GM18868 (cell line): ENCODE results near the gene TTBK2.
A peak's percentile ranks its signal among the peaks of the same experiment; 100 is the strongest.
"Not testable (repeated sequence)": the region's sequence is repeated elsewhere in the genome, so short reads cannot be mapped to it uniquely, and the experiment has no call there.

Source experiments
- ATAC-seq: cut with Tn5 transposase; IDR thresholded peaks from one replicate; pipeline ENCODE4 v1.9.1; 2021; ENCODE audit warnings: mild to moderate bottlenecking, moderate library complexity; ENCODE audit not compliant: unreplicated experiment

The TTBK2 gene

DNA sequence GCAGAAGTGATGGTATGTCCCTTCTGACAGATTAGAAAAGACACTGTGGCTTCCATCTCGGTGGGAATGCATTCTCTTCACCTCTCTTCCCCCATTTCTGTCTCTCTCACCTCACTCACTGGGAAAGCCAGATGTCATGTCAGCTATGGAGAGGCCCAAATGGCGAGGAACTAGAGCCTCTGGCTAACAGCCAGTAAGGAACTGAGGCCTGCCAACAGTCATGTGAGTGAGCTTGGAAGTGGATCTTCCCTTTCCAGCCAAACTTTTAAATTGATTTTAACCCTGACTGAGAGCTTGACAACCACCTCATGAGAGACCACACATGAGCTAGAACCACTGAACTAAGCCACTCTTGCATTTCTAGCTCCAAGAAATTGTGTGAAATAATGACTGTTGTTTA, 148.4 kb downstream of the TTBK2 start:
- ATAC-seq, result no peak

DNA sequence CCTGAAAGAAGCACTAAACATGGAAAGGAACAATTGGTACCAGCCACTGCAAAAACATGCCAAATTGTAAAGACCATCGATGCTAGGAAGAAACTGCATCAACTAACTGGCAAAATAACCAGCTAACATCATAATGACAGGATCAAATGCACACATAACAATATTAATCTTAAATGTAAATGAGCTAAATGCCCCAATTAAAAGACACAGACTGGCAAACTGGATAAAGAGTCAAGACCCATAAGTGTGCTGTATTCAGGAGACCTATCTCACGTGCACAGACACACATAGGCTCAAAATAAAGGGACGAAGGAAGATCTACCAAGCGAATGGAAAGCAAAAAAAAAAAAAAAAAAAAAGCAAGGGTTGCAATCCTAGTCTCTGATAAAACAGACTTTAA, 154.5 kb downstream of the TTBK2 start:
- not testable (repeated sequence) for ATAC-seq

DNA sequence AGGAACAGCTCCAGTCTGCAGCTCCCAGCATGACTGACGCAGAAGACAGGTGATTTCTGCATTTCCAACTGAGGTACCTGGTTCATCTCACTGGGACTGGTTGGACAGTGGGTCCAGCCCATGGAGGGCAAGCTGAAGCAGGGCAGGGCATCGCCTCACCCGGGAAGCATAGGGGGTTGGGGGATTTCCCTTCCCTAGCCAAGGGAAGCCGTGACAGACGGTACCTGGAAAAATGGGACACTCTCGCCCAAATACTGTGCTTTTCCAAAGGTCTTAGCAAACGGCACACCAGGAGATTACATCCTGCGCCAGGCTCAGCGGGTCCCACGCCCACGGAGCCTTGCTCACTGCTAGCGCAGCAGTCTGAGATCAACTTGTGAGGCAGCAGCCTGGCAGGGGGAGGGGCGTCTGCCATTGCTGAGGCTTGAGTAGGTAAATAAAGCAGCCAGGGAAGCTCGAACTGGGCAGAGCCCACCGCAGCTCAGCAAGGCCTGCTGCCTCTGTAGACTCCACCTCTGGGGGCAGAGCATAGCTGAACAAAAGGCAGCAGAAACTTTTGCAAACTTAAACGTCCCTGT, 156.3 kb downstream of the TTBK2 start:
- ATAC-seq, result not testable (repeated sequence)

DNA sequence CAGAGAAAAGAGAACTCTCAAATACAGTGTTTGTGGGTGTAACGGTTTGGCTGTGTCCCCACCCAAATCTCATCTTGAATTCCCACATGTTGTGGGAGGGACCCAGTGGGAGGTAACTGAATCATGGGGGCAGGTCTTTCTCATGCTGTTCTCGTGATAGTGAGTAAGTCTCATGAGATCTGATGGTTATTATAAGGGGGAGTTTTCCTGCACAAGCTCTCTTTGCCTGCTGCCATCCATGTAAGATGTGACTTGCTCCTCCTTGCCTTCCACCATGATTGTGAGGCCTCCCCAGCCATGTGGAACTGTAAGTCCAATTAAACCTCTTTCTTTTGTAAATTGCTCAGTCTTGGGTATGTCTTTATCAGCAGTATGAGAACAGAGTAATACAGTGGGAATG, 158.8 kb downstream of the TTBK2 start:
- ATAC-seq, result not testable (repeated sequence)

DNA sequence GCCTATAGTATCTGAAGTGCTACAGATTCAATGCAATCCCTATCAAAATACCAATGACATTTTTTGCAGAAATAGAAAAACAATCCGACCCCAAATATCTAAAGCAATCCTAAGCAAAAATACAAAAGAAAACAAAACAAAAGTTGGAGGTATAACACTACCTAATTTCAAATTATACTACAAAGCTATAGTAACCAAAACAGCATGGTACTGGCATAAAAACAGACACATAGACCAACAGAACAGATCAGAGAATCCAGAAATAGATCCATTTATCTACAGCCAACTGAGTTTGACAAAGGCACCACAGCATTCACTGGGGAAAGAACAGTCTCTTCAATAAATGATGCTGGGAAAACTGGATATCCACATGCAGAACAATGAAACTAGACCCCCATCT, 159.8 kb downstream of the TTBK2 start:
- ATAC-seq, result no peak

DNA sequence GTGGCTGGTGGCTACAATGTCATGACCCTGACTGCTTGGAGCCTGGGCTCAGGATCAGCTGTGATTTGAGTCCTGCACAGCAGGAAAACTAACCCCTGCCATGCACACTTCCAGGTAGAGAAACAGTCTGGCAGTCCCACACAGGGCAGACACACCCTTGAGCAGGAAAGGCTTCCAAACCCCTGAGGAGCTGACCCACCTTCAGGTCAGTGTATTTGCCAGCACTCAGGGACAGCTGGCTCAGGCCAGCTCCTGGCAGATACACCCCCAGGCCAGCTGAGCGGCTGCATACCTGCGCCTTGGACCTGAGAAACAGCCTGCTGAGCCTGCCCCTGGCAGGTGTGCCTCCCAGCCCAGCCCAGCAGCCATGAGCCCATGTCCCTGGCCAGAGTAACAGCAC, 161.5 kb downstream of the TTBK2 start:
- ATAC-seq, result no peak

DNA sequence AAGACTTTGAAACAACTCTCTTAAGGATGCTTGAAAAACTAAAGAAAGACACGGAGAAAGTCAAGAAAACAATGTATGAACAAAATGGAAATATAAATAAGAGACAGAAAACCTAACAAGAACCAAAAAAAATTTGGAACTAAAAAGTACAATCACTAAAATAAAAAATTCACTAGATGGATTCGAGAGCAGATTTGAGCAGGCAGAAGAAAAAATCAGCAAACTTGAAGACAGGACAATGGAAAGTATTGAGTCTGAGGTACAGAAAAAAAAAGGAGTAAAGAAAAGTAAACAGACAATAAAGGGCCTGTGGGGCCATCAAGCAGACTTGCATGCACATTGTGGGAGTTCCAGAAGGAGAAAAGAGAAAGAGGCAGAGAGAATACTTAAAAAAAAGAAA, 170.3 kb downstream of the TTBK2 start:
- ATAC-seq, result no peak

DNA sequence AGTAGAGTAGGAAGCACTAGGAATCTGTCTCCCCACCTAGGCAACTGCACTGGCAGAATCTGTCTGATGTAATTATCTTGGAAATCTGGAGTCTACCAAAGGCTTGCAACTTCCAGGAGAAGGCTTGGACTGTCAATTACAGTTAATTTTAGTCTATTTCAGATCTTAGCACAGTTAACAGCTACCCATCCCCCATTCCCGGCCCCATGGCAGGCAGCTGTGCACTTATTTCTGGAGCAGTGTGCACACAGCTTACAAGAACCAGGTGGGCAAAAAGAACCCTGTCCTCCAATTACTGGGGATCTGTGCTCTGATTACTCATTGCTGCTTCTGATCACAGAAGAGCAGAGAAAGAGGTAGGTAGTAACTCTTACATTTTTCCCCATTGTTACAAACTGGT, 171.3 kb downstream of the TTBK2 start:
- no peak for ATAC-seq

DNA sequence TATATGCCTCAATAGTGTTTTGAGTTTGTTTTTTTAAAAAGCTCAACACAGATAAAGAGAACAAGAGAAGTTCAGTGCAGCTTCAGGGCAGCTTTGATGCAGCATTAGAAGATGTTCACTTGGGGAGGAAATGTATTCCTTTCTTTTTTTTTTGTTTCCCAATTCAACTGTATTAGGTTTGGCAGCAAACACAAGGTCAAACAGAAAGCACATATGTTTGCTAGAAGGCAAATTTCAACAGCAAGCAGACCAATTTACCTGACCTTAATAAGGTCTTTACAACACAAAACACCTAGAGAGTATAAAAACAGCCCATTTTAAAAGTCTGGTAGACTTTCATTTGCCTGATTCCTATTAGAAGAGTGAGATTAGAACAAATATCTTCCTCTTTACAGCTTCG, 176.4 kb downstream of the TTBK2 start:
- ATAC-seq, result no peak

DNA sequence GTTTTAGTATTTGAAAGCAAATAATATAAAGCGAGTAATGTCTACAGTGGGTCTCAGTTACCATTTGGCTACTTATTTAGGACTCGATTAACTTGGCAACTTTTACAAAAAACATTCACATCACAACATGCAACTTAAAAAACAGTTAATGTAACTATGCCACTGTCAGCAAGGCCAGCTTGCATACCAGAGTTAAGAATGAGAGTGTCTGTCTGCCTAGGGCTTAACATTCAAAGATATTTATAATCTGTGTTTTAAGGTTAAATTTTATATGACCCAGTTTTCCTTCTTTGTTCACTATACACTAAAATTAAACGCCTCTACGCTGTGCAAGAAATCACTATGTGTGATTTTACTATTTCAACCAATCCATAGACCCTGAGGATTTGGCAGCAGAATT, 178.4 kb downstream of the TTBK2 start:
- ATAC-seq, result no peak

DNA sequence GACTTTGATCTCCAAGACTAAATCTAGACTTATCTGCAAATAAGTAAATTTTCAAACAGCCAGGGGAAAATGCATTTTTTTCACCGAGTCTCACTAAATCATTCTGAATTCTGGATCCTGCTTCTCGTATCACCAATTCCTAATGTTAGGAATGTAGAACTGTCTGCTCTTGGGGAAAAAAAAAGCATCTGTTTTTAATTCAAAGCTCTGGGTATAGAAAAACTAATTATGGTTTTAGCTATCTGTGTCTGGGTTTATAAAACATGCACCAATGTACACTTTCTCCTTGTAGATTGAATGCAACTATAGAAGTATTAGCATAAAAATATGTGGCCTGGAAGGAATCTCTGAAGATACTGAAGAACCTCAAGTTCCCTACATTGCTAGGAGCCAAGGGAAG, 178.9 kb downstream of the TTBK2 start:
- no peak for ATAC-seq

DNA sequence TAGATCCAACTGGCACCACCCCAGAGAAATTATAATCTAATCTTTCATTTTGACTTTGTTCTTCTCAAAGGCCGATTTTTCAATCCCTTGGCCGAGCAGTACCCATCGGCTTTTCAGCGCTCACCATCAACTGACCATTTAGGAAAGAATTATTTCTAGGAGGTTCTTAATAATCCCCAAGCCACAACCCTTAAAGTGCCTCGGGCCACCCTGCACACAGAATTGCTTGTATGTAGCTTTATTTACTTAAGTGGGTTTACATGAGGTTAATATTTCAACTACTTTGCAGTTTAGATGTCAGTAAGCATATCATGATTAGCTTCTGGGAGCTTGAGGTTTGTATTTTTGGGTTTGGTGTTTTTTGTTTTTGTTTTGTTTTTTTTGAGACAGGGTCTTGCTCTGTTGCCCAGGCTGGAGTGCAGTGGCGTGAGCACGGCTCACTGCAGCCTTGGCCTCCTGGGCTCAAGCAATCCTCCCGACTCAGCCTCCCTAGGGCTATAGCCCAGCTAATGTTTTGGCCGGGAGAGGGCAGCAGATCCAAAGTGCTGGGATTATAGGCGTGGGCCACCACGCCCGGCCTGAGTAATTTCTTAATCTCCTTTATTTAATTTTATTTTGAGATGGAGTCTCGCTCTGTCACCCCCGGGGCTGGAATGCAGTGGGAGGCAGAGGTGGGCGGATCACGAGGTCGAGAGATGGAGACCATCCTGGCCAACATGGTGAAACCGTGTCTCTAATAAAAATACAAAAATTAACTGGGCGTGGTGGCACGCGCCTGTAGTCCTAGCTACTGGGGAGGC, 182.8 kb downstream of the TTBK2 start:
- ATAC-seq, result no peak

DNA sequence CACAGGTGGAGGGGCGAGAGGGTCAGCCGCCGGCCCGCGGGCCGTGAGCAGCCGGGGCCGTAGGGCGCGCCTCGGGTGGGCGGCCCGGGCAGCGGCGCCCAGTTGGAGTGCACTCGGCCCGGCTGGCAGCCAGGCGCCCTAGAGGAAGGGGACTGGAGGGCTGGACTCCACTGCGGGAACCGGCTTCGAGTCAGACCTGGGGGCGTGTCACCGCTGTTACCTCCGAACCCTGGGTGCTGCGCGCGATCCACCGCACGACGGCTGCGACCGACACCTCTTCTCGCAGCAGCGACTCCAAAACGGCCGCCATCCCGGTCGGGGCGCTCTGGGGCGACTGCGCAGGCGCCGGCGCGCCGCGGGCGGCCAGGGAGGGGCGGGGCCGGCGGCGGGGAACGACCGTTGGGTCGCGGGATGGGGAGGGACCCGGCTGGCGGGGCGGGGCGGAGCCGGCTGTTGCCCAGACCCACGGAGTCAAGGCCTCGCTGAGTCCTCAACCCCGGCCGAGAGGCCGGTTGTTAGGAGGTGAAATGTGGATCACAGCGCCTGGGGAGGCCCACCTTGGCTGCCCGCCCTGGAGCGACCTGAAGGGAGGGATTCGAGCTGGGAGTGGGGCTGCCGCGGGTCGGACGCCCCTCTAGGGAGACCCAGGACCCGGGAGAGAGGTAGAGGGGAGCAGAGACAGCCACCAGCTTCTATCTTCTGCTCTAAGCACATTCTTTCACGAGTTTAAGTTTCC, 183.6 kb downstream of the TTBK2 start, which contains the start of gene CDAN1:
Gene CDAN1, minus strand, starts transcription at position 336 of the 736 bp plus-strand sequence. Its CDS starts 26 bp downstream, at position 310.
- peak; percentile 87 for ATAC-seq

DNA sequence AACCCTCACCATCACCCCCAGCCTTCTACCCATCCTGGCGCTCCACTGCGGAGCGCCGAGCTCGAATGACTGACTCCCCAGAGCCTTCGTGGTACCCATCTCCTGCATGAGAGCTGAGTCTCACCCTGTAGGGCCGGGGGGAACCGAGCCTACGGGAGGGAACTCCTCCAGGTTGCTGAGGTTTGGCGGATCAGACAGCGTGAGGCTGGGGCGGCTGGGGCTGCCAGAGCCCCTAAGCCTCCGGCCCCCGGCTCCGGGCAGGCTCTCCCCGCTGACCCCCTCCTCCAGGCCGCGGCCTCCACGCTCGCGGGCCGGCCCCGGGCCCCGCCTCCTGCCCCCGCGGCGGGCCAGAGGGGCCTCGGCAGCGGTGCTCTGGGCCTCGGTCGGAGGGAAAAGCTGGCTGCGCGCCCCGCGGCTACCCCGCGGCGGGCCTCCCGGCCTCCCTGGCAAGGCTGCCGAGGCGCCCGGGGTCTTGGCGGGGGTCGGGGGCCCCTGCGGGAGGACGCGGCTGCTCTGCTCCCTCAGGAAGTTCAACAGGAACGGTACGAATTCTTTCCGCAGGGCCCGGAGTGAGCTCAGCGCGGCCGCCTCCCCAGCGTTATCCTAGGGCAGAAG, 184.3 kb downstream of the TTBK2 start:
- ATAC-seq, result peak; percentile 21

DNA sequence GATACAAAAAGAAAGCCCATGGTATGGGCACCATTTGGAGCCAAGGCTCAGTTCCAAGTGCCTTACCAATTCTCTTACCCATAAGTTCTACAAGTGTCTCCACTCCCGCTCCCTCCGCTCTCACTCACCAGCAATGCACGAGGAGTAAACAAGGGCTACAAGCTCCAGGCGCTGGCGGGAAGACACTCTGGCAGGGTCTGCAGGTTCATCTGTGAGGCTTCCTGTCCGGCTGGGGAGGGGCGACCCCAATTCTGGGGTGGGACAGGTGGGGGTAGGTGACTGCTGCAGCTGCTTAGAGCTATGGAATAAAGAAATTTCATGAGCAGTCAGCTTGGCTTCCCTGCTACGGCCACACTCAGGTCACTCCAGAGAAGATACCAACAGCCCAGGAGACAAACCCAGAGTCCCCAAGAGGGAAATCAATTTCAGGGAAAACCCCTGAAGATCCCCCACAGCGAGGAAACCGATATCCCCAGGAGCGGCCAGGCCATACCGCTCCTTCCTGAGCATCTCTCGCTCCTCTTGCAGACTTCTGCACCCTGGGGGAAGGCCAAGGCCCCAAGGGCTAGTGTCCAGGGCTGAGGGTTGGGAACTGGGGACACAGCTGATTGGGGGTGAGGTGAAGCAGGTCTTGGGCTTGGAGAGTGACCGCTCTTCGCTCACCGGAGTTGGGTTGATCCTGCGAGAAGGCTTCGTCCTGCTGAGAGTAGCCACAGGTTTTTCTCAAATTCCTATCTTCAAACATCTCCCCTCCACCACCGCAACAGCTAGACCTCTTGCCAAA, 185.0 kb downstream of the TTBK2 start:
- ATAC-seq, result no peak

DNA sequence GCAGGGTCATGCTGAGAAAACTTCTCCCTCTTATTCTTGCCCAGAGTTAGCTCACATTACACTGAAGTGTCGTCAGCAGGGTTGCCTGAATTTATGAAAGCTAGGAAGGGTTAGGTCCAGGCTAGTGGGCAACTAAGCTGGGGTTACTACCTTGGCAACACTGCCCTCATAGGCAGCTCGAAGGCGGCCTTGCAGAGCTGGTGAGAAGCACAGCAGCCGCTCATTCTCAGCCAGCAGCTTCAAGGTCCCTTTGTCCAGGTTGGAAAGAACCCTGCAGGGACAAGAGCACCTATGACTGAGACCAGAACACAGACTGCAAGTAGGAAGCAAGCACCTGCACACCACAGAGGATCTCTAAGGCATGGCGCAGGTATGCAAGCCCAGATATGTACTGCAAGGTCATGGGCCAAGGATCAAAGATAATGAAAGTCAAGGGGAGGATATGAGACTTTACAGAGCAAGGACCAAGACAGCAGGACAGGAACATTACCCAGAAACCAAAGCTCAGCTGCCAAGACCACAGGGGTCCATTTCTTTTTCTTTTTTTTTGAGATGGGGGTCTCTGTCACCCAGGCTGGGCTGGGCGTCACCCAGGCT, 186.4 kb downstream of the TTBK2 start:
- no peak for ATAC-seq

DNA sequence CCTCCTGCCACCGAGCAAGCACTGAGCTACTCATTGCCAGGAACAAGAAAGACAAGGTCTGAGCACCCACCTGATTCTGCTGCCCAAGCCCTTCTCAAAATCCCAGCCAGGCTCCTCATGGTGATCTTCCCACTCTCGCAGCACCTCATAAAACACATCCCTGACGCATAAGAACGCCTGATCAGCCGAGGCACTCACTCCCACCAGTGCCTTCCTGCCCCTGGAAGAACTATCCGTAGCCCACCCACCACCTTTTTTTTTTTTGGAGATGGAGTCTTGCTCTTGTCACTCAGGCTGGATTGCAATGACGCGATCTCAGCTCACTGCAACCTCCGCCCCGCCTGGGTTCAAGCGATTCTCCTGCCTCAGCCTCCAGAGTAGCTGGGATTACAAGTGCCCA, 187.6 kb downstream of the TTBK2 start:
- ATAC-seq, result no peak

DNA sequence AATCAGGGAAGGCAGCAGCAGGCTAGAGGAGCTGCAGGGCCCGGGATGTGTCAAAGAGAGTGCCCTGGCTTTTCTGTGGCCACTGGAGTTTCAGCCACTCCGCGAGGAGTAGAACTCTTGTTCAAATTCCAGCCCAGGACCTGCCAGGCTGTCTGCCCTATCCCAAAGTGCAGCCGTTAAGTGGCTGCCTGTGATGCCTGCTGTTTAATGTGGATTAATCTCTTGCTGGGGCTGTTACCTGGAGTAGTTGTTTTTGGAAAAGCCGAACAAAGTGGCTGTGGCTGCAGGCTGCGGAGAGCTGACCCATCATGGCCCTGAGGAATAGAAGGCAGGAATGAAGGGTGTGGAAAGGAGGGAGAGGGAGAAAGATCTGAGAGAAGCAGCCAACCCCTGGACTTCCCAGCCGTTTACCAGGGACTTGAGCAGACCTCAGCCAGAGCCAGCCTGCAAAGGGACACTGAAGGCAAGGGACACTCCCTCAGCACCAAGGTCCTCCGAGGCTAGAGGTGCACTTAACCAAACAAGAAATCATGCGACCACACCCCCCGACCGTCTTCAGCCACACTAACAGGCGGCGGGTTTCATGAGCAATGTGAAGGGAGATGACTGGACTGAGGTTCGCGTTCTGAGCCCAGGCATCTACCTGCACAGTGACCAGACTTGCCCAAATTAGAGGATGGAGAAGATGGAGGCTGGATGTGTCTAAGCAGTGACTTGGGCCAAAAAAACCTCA, 188.3 kb downstream of the TTBK2 start:
- no peak for ATAC-seq

DNA sequence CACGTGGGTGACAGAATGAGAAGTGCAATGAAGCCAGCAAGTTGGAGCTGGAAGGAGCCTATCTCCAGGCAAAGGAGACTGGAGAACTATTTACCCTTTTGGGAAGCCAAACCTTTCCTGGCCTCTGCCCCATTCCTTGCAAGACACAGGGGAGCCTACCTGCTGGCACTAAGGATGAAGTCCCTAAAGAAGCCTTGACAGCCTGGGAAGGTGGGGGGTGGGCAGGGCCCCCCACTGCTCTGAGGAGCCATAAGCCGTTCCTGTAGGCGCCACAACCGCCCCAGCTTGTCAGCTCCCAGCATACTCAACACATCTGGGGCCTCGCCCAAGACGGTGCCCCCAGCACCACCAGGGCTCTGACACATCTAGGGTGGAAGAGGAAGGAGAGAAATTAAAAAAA, 189.1 kb downstream of the TTBK2 start:
- ATAC-seq, result no peak

DNA sequence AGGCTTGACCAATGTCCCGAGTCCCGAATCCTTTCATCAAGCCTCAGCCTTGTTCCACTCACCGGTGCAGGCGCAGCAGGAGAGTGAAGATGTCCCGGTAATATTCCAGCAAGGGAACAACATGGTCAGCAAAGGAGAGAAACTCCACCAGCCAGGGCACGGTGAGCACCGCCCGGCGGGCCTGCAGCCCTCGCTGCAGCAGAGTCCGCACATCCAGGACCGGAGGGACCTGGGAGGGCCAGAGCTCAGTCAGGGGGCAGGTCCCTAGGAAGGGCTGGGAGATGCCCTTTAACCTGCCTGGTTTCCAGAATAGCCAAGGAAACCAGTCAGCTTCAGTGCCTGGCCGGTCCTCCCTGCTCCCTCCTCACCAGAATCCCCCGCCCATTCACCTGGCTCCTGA, 190.0 kb downstream of the TTBK2 start:
- ATAC-seq, result no peak
